Neural progenitor cell (in vitro differentiated cells): ENCODE measurements around the gene TLK1.

Experiments
- CTCF ChIP-seq: fragments of 200-600 bp; sonication (generic); IDR thresholded peaks from 2 replicates; pipeline ENCODE4 v1.5.1; 2017; ENCODE audit warnings: antibody characterized with exemption, mild to moderate bottlenecking
- EZH2phosphoT487 ChIP-seq: fragments of 200-600 bp; sonication (generic); IDR thresholded peaks from 2 replicates; pipeline ENCODE4 v1.6.1; 2017; ENCODE audit warnings: antibody characterized with exemption

GRCh38 chr2:171018522-171018921 is 142.2 kb downstream of the TLK1 start:
- TF ChIP-seq CTCF (no peak), EZH2phosphoT487 (no peak)
